ENCODE data around the gene ZDHHC18.
A peak's percentile ranks its signal among the peaks of the same experiment; 100 is the strongest.

Gene ZDHHC18, protein sequence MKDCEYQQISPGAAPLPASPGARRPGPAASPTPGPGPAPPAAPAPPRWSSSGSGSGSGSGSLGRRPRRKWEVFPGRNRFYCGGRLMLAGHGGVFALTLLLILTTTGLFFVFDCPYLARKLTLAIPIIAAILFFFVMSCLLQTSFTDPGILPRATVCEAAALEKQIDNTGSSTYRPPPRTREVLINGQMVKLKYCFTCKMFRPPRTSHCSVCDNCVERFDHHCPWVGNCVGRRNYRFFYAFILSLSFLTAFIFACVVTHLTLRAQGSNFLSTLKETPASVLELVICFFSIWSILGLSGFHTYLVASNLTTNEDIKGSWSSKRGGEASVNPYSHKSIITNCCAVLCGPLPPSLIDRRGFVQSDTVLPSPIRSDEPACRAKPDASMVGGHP

DNA sequence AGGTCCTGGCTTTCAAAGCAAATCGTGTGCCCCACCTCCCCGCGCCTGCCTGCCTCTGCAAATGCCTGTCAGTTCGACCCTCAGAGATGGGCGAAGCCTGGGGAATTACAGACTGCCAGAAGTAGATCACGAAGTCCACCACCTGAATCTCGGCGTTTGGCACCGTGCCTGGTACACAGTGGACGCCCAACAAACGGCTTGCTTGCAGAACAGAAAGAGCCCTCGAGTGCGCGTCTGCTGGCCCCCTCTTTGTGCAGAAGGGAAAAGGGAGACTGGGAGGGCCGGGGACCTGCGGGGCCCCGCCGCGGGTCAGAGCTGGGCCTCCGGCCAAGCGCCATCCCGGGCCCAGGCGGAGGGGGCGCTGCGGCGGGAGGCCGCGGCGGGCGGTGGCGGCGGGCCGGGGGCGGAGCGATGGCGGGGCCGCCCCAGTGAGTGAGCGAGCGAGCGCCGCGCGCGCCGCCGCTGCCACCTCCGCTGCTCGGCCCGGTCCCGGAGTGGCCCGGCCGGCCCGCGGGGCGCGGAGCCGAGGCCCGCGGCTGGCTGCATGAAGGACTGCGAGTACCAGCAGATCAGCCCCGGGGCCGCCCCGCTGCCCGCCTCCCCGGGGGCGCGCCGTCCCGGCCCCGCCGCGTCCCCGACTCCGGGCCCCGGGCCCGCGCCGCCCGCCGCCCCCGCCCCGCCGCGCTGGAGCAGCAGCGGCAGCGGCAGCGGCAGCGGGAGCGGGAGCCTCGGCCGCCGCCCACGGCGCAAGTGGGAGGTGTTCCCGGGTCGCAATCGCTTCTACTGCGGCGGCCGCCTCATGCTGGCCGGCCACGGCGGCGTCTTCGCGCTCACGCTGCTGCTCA, at the start of gene ZDHHC18:
Gene ZDHHC18, plus strand, starts transcription at position 428 of the 845 bp plus-strand sequence. Its CDS starts 117 bp downstream, at position 545.
- in situ Hi-C loops (cut with HindIII; ENCODE audit: low sequenced_read_pairs), result no loop called here
- DNase-seq (ENCODE audit: low read depth, low spot score), result peak; percentile 35
- TF ChIP-seq, protein P1, sequence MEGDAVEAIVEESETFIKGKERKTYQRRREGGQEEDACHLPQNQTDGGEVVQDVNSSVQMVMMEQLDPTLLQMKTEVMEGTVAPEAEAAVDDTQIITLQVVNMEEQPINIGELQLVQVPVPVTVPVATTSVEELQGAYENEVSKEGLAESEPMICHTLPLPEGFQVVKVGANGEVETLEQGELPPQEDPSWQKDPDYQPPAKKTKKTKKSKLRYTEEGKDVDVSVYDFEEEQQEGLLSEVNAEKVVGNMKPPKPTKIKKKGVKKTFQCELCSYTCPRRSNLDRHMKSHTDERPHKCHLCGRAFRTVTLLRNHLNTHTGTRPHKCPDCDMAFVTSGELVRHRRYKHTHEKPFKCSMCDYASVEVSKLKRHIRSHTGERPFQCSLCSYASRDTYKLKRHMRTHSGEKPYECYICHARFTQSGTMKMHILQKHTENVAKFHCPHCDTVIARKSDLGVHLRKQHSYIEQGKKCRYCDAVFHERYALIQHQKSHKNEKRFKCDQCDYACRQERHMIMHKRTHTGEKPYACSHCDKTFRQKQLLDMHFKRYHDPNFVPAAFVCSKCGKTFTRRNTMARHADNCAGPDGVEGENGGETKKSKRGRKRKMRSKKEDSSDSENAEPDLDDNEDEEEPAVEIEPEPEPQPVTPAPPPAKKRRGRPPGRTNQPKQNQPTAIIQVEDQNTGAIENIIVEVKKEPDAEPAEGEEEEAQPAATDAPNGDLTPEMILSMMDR (IDR thresholded peaks at IDR 0.05; ENCODE audit: low read depth, low read length), result peak; percentile 40
- peak within 1 kb of the TSS; percentile 73 for H3K4me3 ChIP-seq (ENCODE audit: low read depth, low read length)

DNA sequence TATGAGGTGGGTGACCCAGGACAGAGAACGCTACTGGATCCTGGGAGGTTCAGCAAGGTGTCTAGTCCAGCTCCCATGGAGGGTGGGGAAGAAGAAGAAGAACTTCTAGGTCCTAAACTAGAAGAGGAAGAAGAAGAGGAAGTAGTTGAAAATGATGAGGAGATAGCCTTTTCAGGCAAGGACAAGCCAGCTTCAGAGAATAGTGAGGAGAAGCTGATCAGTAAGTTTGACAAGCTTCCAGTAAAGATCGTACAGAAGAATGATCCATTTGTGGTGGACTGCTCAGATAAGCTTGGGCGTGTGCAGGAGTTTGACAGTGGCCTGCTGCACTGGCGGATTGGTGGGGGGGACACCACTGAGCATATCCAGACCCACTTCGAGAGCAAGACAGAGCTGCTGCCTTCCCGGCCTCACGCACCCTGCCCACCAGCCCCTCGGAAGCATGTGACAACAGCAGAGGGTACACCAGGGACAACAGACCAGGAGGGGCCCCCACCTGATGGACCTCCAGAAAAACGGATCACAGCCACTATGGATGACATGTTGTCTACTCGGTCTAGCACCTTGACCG, 47.3 kb upstream of the ZDHHC18 start:
- DNase-seq (ENCODE audit: low read depth, low spot score), result no peak
- in situ Hi-C loops (cut with HindIII; ENCODE audit: low sequenced_read_pairs), result no loop called here
- H3K4me3 ChIP-seq (ENCODE audit: low read depth, low read length), result no peak overlapping the region
- TF ChIP-seq, protein P1 (IDR thresholded peaks at IDR 0.05; ENCODE audit: low read depth, low read length), result no peak

DNA sequence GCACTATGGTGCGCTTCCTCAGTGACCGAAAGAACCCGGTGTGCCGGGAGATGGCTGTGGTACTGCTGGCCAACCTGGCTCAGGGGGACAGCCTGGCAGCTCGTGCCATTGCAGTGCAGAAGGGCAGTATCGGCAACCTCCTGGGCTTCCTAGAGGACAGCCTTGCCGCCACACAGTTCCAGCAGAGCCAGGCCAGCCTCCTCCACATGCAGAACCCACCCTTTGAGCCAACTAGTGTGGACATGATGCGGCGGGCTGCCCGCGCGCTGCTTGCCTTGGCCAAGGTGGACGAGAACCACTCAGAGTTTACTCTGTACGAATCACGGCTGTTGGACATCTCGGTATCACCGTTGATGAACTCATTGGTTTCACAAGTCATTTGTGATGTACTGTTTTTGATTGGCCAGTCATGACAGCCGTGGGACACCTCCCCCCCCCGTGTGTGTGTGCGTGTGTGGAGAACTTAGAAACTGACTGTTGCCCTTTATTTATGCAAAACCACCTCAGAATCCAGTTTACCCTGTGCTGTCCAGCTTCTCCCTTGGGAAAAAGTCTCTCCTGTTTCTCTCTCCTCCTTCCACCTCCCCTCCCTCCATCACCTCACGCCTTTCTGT, 46.0 kb upstream of the ZDHHC18 start:
- in situ Hi-C loops (cut with HindIII; ENCODE audit: low sequenced_read_pairs), result no loop called here
- TF ChIP-seq, protein P1 (IDR thresholded peaks at IDR 0.05; ENCODE audit: low read depth, low read length), result no peak
- H3K4me3 ChIP-seq (ENCODE audit: low read depth, low read length), result no peak overlapping the region
- DNase-seq (ENCODE audit: low read depth, low spot score), result no peak

DNA sequence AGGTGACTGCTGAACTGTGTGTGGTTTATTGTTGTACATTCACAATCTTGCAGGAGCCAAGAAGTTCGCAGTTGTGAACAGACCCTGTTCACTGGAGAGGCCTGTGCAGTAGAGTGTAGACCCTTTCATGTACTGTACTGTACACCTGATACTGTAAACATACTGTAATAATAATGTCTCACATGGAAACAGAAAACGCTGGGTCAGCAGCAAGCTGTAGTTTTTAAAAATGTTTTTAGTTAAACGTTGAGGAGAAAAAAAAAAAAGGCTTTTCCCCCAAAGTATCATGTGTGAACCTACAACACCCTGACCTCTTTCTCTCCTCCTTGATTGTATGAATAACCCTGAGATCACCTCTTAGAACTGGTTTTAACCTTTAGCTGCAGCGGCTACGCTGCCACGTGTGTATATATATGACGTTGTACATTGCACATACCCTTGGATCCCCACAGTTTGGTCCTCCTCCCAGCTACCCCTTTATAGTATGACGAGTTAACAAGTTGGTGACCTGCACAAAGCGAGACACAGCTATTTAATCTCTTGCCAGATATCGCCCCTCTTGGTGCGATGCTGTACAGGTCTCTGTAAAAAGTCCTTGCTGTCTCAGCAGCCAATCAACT, 45.2 kb upstream of the ZDHHC18 start:
- TF ChIP-seq, protein P1 (IDR thresholded peaks at IDR 0.05; ENCODE audit: low read depth, low read length), result no peak
- no peak overlapping the region for H3K4me3 ChIP-seq (ENCODE audit: low read depth, low read length)
- DNase-seq (ENCODE audit: low read depth, low spot score), result no peak
- in situ Hi-C loops (cut with HindIII; ENCODE audit: low sequenced_read_pairs), result no loop called here

DNA sequence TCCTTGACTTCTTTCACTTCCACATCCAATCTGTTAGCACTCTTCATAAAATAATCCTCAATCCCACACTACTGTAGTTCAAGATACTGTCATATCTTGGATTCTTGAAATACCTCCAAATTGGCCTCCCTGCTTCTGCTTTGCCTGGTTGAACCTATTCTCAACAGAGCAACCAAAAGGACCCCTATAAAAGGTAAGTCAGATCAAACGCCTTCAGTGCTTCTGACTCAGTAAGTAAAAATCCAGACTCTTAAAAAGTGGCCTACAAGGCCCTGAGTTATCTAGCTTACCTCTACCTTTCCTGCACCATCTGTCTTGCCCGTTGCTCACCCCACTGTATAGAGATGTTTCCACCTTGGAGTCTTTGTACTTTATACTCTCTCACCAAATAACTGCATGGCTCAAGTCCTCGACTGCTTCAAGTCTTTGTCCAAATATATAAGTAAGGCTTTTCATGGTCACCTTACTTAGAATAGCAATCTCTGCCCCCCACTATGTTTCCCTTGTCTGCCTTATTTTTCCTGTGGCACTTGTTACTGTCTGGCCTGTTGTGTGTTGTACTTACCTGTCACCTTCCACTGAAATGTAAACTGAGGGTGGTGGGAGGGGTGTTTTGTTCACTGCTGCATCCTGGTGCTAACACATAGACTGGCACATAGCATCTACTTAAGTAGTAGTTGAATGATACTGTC, 43.8 kb upstream of the ZDHHC18 start:
- in situ Hi-C loops (cut with HindIII; ENCODE audit: low sequenced_read_pairs), result no loop called here
- DNase-seq (ENCODE audit: low read depth, low spot score), result no peak
- no peak overlapping the region for H3K4me3 ChIP-seq (ENCODE audit: low read depth, low read length)
- TF ChIP-seq, protein P1 (IDR thresholded peaks at IDR 0.05; ENCODE audit: low read depth, low read length), result no peak

Measured in astrocyte of the spinal cord (primary cell).